Neutrophil (primary cell): ENCODE measurements around the gene MBNL2.

ENCODE experiments used
- H3K27ac ChIP-seq: fragments of 200-600 bp; sonication (generic); 2 replicates; pipeline ENCODE4 v1.5.1; 2016; ENCODE audit warnings: mild to moderate bottlenecking, moderate library complexity
- H3K27me3 ChIP-seq: fragments of 200-600 bp; sonication (generic); 2 replicates; pipeline ENCODE4 v1.6.0; 2016; ENCODE audit warnings: mild to moderate bottlenecking
- H3K36me3 ChIP-seq: fragments of 200-600 bp; sonication (generic); 2 replicates; pipeline ENCODE4 v1.5.1; 2017
- H3K4me1 ChIP-seq, 2 experiments: fragments of 200-600 bp in 1 of 2; sonication (generic) in 1 of 2; 1 replicate in 1 of 2; 2 replicates in 1 of 2; pipeline versions ENCODE4 v1.5.1 to v1.6.1; 2013 to 2016; ENCODE audit warnings: low read depth in 1 of 2, low read length in 1 of 2, mild to moderate bottlenecking in 1 of 2, moderate library complexity in 1 of 2; ENCODE audit not compliant: control insufficient read depth in 1 of 2, insufficient read depth in 1 of 2
- H3K4me3 ChIP-seq, 2 experiments: fragments of 200-600 bp in 1 of 2; sonication (generic) in 1 of 2; 1 replicate in 1 of 2; 2 replicates in 1 of 2; pipeline ENCODE4 v1.5.1; 2013 to 2016; ENCODE audit warnings: low read depth in 1 of 2, low read length in 1 of 2, mild to moderate bottlenecking in 1 of 2, moderate library complexity in 1 of 2
- H3K9me3 ChIP-seq: fragments of 200-600 bp; sonication (generic); 2 replicates; pipeline ENCODE4 v1.5.1; 2016
- TF ChIP-seq, protein P1 (sequence below): fragments of 200-600 bp; sonication (generic); IDR thresholded peaks from 2 replicates; pipeline ENCODE4 v1.5.1; 2016; ENCODE audit warnings: antibody characterized with exemption

MBNL2 gene

DNA sequence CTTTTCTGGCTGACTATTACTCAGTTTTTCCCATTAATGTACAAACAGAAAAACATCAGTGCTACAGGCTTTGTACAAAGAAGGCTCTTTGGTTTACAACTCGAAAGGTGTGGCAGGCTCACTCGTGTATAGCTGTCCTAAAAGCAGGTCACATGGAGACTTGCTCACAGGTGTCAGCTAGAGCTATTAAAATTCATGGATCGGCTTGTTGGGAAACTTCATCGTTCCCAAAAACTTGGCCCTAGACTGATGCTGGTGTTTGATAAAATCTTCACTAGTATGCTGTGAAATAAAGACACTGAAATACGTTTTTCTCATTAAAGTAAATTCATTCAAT is 64.9 kb downstream of the MBNL2 start:
- no peaks in the 10 kb centered on the region for H3K4me1 ChIP-seq
- no peak overlapping the region for H3K27ac ChIP-seq
- H3K27me3 ChIP-seq: no peaks in the 10 kb centered on the region
- no peak overlapping the region for H3K4me3 ChIP-seq
- TF ChIP-seq, protein P1, sequence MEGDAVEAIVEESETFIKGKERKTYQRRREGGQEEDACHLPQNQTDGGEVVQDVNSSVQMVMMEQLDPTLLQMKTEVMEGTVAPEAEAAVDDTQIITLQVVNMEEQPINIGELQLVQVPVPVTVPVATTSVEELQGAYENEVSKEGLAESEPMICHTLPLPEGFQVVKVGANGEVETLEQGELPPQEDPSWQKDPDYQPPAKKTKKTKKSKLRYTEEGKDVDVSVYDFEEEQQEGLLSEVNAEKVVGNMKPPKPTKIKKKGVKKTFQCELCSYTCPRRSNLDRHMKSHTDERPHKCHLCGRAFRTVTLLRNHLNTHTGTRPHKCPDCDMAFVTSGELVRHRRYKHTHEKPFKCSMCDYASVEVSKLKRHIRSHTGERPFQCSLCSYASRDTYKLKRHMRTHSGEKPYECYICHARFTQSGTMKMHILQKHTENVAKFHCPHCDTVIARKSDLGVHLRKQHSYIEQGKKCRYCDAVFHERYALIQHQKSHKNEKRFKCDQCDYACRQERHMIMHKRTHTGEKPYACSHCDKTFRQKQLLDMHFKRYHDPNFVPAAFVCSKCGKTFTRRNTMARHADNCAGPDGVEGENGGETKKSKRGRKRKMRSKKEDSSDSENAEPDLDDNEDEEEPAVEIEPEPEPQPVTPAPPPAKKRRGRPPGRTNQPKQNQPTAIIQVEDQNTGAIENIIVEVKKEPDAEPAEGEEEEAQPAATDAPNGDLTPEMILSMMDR: no peak
- H3K36me3 ChIP-seq: no peaks in the 10 kb centered on the region
- no peaks in the 10 kb centered on the region for H3K9me3 ChIP-seq

DNA sequence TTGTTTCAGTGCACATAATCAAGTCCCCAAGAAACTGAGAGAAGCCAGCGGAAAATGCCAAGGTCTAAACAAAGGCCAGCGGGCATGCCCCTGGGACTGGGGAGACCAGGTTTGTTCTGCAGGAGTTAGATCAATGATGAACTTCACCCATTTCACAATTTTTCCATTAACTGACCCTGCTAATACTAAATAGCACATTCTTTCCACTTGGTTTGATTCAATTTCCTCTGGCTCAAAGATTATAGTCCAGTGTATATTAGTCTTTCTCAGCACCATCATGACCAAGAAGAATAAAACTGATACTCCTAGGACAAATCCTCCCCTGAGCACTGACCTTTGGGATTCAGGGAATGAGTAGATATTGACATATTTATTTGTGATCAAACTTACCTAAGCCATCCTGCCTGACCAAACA is 66.4 kb downstream of the MBNL2 start:
- Histone ChIP-seq H3K36me3 (no peaks in the 10 kb centered on the region), H3K27ac (no peak overlapping the region), H3K4me3 (no peak overlapping the region), H3K4me1 (no peaks in the 10 kb centered on the region), H3K9me3 (no peaks in the 10 kb centered on the region), H3K27me3 (no peaks in the 10 kb centered on the region)
- TF ChIP-seq, protein P1: no peak

DNA sequence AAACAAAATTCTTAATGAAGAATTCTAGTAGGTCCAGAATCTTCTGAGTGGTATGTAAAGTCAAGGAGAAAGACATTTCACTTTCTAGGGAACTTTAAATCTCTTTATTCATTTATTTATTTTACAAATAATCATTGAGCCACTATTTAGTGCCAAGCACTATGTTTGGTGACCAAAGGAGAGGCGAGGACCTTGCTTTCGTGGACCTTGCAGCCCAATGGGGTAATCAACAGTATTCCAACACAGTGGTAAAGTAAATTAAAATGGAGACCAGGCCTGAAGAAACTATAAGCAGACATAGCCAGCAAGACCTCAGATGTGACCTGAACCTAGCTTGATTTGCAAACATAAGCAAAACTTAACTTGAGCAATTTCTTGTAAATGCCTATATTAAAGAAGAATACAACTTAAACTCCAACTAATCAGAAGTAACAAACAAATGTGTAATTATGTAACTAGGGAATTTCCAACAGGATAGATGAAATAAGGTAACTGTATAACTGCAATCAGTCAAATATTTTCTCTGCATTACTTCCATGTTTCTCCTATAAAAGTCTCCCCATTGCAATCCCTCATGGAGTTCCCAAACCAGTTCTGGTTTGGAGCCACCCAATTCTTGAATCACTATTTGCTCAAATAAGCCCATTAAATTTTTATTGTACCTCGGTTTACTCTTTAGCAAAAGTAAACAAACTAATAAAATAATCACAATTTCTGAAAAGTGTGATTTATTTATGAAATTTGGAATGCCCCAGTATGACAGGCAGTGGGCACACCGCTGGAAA is 67.6 kb downstream of the MBNL2 start:
- H3K4me3 ChIP-seq: no peak overlapping the region
- no peaks in the 10 kb centered on the region for H3K4me1 ChIP-seq
- no peaks in the 10 kb centered on the region for H3K9me3 ChIP-seq
- no peak overlapping the region for H3K27ac ChIP-seq
- no peaks in the 10 kb centered on the region for H3K27me3 ChIP-seq
- TF ChIP-seq, protein P1: no peak
- no peaks in the 10 kb centered on the region for H3K36me3 ChIP-seq

DNA sequence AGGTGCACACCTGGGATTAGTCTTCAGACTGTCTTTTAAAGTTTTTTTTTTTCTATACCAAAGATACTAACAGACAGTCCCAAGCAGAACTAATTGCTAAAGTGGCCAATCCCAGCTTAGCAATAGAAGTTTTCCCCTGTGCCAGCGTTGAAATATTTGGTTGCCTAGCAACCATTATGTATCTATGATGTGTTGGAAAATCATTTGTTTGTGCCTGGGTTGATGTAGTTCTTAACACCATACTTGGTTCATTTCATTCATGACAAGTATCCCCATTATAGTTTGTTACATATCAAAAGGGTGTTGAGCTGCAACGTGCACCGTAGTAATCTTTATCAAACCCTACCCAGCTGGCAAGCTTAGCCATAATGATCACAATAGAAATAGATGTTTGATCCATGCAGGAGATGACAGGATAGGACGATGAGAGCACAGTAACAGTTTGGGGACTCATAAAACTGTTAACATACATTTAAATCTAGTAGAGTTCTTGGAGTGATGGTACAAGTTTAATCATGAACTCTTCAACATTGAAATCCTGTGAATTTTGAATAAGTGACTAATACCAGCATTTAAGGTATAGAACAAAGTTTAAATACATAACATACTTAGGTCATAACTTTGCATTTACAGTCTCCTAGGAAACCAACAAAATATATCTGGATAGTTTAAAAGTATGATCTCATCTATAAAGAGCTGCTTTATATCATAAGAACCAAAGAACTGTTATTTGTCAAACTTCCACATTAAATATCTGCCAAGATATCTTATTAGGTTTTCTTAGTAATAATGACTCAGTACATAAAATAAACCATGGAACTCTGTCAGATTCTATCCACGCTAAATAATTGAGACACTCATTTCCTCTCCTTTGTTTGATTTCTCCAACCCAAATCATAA is 73.4 kb downstream of the MBNL2 start:
- H3K4me1 ChIP-seq: no peaks in the 10 kb centered on the region
- TF ChIP-seq, protein P1: no peak
- no peak overlapping the region for H3K27ac ChIP-seq
- no peak overlapping the region for H3K4me3 ChIP-seq
- H3K27me3 ChIP-seq: no peaks in the 10 kb centered on the region
- no peaks in the 10 kb centered on the region for H3K36me3 ChIP-seq
- no peaks in the 10 kb centered on the region for H3K9me3 ChIP-seq

DNA sequence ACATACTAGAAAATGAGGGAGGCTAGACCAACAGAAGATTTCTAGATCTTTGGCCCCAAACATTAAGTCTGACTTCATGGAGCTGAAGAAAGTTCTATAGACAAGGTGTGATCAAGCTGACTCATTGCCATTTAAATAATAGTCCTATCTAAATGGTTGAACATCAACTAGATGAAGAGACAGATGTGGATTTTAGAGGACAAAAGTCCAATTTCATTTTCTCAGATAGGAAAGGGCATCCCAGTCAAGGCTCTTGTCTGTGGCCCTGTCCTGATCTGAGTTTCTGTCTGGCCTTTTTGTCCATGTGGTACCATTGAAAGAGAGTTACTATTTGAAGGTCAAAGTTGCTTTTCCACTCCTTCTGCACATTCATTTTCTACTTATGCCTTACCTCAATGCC is 74.6 kb downstream of the MBNL2 start:
- Histone ChIP-seq H3K4me3 (no peak overlapping the region), H3K27ac (no peak overlapping the region), H3K36me3 (no peaks in the 10 kb centered on the region), H3K27me3 (no peaks in the 10 kb centered on the region), H3K9me3 (no peaks in the 10 kb centered on the region), H3K4me1 (no peaks in the 10 kb centered on the region)
- TF ChIP-seq, protein P1: no peak
